ENCODE measurements around the gene FAM180A.

- TF ChIP-seq POLR2A (IDR thresholded peaks at IDR 0.05) (no peak), CTCF (IDR thresholded peaks at IDR 0.05 in 4 of 5, conservative IDR thresholded peaks at IDR 0.05 in 1 of 5) (no peak)
Observed at GRCh38 chr7:135684699-135685098, 63.9 kb downstream of the FAM180A start.

Measured in gastrocnemius medialis (tissue), 4 donors.